HG03439 (cell line): ENCODE data around the gene RASA4B.
"Not testable (repeated sequence)": the region's sequence is repeated elsewhere in the genome, so short reads cannot be mapped to it uniquely, and the experiment has no call there.

ENCODE experiments used
- ATAC-seq: cut with Tn5 transposase; IDR thresholded peaks from one replicate; pipeline ENCODE4 v1.9.1; 2021; ENCODE audit warnings: mild to moderate bottlenecking, moderate library complexity; ENCODE audit not compliant: unreplicated experiment

Gene RASA4B

GRCh38 chr7:102474736-102475435 is 42.7 kb downstream of the RASA4B start:
- ATAC-seq: not testable (repeated sequence)

DNA sequence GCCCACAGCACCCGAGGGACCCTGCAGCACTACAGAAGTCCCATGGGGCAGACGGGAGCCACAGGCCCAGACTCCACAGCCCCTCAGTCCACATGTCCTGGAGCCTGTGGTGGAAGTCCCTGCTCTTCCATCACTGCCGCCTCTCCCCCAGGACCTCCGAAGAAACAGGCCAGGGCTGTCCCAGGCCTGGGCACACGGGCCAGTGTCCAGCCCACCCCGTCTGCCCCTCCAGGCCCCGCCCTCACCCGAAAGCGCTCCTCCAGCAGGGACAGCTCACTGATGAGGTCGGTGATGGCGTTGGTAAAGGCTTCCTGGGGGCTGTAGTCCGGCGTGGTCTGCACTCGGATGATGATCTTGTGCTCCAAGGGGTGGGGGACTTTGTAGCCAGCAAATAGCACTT is 43.5 kb downstream of the RASA4B start:
- not testable (repeated sequence) for ATAC-seq

GRCh38 chr7:102473271-102473991 is 44.1 kb downstream of the RASA4B start:
- no peak for ATAC-seq

- no peak for ATAC-seq
These were observed 45.2 kb downstream of the RASA4B start for GRCh38 chr7:102472126-102473041.

DNA sequence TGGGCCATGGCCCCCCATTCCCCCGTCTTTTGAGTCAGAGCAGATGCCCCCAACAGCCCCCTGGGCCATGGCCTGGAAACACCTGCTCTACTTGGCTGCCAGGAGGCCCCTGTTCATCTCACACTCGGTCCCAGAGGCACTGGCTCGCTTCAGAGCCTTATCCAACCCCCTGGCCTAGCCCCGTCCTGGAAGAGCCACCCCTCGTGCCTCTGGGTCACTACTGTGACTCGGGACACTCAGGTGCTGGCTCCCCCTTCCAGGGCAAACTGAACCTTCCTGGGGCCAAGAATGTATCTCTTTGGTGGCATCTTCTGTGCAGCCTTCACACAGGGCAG is 45.8 kb downstream of the RASA4B start:
- ATAC-seq: no peak

DNA sequence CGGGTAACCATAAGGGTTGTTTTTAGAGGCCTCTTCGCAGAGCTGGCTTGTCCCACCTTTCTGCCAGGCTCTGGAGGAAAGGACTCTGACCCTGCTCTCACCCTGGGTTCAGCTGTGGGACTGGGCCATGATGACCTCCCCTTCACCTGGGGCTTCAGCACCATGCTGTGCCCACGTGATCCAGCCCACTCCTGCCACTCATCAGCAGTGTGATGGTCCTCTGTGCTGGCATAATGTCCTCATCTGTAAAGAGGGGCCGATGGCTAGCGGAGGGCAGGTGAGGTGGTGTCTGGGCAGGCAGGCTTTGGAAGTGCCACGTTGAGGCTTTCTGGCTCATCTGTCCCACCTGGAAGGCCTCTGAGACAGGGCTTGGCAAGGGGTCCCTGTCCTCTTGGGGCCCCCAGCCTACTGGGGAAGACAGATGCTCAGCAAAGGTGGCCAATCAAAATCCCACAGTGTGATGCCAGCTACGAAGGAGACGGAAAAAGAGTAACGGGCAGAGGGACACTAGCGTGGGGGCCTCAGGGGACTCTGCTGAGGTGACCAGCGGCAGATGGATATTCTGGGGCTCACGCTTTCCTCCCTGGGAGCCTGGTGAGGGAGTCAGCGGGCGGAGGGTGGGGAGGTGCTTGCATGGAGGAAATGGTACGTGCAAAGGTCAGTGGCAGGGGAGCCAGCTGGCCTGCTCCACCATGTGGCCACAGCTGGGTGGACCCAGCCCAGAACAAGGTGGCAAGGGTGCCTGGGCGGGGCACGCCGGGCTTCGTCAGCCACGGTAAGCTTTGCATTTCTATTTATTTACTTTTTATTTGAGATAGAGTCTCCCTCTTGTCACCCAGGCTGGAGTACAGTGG is 47.4 kb downstream of the RASA4B start:
- ATAC-seq: no peak

DNA sequence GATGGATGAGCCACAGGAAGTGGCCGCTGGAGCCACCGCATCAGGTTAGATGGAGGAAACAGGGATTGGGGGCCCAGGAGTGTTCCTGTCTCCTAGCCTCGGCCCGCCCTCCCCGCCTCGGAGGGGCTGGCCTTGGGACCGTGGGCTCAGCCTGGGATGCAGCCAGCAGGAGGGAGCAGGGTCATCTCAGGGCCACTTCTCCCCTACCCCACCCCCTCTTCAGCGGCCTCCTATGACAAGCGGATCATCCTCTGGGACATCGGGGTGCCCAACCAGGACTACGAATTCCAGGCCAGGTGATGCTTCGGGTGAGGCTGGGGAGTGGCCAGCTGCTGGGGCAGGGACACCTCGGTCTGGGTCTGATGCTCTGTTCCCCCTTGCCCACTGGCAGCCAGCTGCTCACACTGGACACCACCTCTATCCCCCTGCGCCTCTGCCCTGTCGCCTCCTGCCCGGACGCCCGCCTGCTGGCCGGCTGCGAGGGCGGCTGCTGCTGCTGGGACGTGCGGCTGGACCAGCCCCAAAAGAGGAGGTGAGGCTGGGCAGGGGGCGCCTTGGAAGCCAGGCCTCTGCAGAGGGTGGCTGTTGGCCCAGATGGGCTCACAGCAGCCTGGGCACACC is 48.1 kb downstream of the RASA4B start:
- ATAC-seq: no peak

DNA sequence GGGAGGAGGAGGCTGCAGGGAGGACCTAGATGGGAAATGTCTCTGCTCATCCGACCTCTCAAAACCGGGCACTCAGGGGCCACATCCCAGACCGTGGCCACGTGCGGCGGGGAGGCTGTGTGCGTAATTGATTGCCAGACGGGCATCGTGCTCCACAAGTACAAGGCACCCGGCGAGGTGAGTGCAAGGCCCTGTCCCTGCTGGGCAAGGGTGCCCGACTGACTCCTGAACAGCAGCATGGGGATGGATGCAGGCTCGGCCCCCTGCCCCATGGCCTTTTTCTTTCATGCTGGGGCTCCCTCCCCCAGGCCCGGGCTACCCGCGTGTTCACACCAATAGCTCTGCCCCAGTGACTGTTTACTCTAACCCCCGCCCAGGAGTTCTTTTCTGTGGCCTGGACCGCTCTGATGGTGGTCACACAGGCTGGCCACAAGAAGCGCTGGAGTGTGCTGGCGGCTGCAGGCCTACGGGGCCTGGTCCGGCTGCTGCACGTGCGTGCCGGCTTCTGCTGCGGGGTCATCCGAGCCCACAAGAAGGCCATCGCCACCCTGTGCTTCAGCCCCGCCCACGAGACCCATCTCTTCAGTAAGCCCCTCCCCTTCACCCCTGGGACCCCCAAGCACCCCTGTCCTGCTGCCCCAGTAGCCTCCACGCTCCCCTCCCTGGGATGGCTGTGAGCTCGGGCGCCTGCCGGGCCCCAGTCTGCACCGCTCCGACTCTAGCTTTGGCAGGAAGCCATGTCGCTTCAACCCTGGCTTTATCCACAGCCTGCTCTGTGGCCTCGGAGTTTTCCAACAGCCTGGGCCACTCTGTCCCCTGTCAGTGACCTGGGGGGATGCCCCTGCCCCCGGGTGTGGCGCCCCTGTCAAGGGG is 48.9 kb downstream of the RASA4B start:
- ATAC-seq: no peak

GRCh38 chr7:102467581-102468477 is 49.7 kb downstream of the RASA4B start:
- no peak for ATAC-seq

- no peak for ATAC-seq
These were observed 51.5 kb downstream of the RASA4B start for GRCh38 chr7:102466097-102466496.

GRCh38 chr7:102464577-102465280 is 52.8 kb downstream of the RASA4B start, which contains the start of the genes ALKBH4 and LRWD1:
Gene ALKBH4 (minus strand): TSS chr7:102464863. CDS start chr7:102464836, 27 bp downstream.
Gene LRWD1 (plus strand): TSS chr7:102464984. CDS start chr7:102465081, 97 bp downstream.
- ATAC-seq: peak; percentile 90

DNA sequence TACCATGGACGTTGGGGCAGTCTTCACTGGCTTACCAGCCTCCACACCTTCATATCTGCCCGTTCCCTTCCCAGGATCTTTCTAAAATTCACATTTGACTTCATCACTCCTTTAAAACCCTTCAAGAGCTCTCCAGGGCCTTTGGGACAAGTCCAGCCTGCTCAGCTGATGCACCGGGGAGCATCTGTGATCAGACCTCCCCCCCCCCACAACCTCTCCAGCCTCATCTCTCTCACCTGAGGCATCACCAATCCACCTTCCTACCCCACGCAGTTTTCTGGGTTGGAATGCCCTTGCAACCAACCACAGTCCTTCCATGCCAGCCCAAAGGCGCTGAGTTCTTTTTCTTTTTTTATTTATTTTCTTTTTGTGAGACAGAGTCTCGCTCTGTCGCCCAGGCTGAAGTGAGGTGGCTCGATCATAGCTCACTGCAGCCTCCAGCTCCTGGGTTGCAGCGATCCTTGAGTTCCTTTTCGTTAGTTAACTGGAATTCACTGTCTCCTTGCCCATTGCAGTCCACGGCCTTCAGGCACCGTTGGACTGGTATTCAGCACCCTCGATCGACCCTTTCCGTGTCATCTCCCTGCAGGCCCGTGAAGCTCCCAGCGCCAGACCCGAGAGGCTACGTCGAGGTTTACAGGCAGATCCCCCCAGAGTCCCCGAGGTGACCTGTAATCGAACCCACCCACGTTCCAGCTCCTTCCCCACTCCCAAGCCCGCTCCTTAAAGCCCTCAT is 53.6 kb downstream of the RASA4B start:
- peak; percentile 1 for ATAC-seq

DNA sequence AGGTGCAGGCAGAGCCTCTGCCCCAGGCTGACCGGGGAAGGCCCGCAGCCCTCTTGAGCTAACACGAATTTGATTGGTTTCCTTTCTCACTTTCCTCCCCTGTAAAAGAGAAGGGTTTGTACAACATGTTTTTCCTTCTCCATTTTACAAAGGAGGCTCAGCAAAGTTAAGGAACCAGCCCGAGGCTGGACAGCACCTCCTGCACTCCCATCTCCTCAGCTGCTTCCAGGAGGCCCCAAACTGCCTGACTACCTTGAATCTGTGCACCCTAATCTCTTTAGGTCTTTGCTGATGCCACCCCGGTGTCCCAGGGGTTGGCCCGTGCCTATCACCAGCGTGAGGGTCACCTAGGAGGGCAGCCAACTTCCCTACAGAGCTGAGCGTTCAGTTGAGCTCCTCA is 57.1 kb downstream of the RASA4B start:
- no peak for ATAC-seq

DNA sequence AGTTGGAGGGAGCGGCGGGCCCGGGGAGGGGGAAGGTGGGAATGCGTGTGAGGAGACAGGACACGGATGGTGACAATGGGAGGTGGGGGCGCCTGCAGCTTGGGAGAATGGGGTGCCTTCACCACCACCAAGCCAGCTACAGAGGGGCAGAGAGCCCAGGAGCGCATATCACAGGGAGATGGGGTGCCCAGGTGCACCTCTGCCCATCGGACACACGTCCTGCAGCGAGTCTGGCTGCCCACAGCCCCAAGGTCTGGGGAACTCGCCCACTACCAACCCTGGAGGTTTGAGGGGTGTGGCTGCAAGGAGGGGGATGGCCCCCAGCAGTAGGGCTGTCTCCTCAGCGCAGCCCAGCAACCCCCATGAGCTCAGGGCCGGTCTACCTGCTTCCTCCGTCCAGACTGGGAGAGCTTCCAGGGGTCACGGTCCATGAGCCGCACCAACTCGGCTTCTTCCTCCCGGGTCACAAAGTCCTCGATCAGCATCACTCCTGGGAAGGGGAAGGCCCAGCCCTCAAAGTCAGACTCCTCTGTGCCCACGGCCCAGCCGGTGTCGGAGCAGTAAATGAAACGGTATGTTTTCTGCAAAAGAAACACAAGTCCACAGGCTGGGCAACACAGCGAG is 58.2 kb downstream of the RASA4B start:
- no peak for ATAC-seq

- no peak for ATAC-seq
These were observed 60.1 kb downstream of the RASA4B start for GRCh38 chr7:102457352-102457924.

DNA sequence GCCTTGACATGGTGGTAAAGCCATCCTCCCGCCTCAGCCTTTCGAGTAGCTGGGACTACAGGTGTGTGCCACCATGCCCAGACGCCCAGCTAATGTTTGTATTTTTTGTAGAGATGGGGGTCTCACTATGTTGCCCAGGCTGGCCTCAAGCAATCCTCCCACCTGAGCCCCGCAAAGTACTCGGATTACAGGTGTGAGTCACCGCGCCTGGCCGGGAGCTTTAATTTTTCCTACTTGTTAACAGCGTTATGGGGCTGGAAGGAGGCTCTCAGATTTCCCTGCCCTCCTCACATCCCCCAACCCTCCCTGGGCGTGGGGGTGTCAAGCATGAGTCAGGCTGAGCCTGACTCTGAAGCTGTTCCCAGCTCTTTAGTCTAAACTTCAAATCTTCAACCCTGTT is 61.2 kb downstream of the RASA4B start:
- no peak for ATAC-seq
